ENCODE results near the gene TOP1.

DNA sequence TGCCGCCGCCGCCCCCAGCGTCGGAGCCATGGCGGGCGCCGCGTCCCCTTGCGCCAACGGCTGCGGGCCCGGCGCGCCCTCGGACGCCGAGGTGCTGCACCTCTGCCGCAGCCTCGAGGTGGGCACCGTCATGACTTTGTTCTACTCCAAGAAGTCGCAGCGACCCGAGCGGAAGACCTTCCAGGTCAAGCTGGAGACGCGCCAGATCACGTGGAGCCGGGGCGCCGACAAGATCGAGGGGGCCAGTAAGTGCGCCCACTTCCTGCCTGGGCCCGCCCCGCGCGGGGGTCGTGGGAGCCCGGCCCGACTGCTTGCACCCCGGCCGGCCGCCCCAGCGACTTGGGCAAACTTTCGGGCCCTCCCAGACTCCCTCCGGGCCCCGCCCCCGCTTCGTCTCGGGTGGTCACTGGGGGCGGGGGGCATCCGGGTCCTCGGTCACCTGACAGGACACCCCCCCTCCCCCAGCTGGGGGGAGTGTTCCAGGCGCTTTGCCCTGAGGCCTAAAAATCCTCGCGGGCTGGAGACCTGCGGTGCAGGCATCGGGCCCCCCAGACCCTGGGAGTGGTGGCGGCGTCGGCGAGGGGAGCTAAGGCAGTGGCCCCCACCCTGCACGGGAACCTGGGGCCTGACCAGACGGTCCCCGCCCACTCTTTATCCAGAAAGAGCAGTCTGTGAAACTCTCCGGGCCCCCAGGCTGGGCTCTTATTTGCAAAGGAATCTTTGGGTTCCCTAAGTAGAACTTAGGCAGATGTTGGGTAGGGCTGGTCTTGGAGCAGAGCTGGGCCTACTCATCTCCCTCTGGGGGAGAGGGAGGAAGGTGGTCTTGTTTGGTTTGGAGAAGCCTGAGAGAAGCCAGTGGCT, 109.2 kb downstream of the TOP1 start:
- no peak for TF ChIP-seq CTCF (IDR thresholded peaks at IDR 0.05)
- no peak for TF ChIP-seq POLR2A (IDR thresholded peaks at IDR 0.05)
